CD4-positive, alpha-beta T cell treated with Interleukin-2 at 100 ng/mL for 4 hours (primary cell): ENCODE measurements around the gene GPR84.

ENCODE experiments used
- DNase-seq: peaks from one replicate; pipeline ENCODE4 v3.0.0-alpha.2; 2020; ENCODE audit warnings: low spot score

Gene GPR84

DNA sequence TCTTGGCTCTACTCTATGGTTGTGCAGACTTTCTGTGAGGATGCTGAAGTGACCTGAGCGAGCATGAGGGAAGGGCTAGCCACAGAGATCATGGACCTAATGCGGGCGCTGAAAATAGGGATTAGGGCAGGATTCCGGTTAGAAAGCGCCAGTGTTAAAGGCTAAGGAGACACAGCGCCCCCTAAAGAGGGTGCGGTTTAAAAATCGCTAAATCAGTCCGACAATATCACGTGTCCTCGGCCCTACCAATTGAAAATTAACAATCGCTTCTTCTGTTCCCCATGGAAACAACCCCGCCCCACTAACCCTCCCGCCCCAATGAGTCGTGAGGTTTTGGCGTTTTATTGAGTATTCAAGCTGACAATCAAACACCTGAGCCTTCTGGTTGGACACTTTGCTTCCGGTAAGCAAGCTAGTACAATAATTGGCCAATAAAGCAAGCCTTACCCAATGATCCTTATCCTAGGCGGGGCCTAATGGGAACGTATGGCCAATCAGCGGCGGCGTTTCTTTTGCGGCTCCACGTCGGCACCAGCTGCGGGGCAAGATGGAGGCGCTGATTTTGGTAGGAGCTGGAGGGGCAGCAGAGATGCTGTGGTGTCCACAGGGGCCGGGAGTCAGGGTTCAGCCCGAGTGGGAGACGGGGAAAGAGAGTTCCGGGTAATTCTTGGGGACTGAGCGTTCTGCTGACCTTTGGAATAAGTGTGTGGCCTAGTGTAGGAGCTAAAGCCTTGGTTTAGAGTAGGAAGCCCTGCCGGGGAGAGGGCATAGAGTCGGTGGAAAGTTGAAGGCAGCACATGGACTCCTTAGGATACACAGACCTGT is 39.5 kb downstream of the GPR84 start, which contains the start of gene COPZ1:
Gene COPZ1, plus strand, starts transcription at position 515 of the 825 bp plus-strand sequence. Its CDS starts 33 bp downstream, at position 548.
- peak; percentile 98 for DNase-seq

DNA sequence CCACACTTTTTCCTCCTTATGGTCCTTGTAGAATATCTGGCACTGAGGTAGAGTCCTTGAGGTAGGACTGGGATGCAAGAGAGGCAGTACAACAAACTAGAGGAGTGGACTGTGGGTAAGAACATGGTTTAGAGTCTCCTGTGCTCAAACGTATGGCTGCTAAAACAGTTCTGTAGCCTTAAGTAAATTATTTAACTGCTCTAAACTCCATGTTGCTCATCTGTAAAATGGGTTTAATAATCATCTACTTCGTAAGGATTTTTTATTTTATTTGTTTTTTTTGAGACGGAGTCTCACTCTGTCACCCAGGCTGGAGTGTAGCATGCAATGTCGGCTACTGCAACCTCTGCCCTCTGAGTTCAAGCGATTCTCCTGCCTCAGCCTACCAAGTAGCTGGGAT is 42.9 kb downstream of the GPR84 start:
- DNase-seq: no peak
